Measurements from ENCODE around the gene BTBD10.

DNA sequence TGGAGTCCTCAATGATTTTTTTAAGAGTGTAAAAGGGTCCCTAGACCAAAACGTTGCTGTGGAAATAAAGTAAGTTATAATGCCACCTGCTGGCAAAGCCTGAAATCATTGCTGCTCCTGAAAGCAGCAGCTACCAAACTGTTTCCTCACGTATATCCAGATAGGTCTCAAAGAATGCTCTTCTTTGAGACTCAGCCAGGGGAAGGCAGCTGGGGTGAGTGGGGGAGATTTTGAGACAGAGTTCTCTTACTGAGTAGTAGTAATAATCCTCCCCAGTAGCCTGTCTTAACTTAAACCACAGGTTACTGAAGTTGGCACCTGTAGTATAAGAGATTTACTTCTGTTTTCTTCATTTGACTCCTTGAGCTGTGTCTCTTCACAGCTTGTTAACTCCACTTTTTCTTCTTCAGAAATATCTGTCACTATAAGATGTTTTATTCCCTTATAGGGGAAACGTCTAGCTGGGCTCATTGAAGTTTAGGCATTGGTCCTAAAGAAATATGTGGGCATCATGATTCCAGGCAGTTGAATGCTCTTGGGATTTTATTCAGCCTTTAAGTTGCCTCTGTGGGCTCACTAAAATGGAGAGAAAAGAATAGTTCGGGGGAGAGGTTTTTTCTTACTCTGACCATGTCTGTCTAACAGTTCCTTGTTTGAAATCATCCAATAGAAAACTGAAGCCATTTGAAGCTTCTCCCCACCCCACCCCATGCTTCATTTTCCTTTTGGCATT lies 77.9 kb downstream of the BTBD10 start:
- TF ChIP-seq, protein P1, sequence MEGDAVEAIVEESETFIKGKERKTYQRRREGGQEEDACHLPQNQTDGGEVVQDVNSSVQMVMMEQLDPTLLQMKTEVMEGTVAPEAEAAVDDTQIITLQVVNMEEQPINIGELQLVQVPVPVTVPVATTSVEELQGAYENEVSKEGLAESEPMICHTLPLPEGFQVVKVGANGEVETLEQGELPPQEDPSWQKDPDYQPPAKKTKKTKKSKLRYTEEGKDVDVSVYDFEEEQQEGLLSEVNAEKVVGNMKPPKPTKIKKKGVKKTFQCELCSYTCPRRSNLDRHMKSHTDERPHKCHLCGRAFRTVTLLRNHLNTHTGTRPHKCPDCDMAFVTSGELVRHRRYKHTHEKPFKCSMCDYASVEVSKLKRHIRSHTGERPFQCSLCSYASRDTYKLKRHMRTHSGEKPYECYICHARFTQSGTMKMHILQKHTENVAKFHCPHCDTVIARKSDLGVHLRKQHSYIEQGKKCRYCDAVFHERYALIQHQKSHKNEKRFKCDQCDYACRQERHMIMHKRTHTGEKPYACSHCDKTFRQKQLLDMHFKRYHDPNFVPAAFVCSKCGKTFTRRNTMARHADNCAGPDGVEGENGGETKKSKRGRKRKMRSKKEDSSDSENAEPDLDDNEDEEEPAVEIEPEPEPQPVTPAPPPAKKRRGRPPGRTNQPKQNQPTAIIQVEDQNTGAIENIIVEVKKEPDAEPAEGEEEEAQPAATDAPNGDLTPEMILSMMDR (IDR thresholded peaks at IDR 0.05): peak in 4 of 6 experiments; percentile 45 to 71 (median 70)
- no peak for TF ChIP-seq POLR2A (IDR thresholded peaks at IDR 0.05)
